Psoas muscle (tissue), 8 donors: ENCODE measurements around the gene ELMO1. TPM values are rescaled to one million over a fixed set of nuclear protein-coding genes. Genes with fewer than 3 reads are reported as not detected.

Experiments
- ATAC-seq, 4 donors: fragments of 200-7000 bp; cut with Tn5 transposase; one replicate each; pipeline ENCODE4 v1.9.1; 2020; ENCODE audit warnings: moderate library complexity in 3 of 4, mild to moderate bottlenecking in 2 of 4
- DNase-seq, 2 donors: peaks; one replicate each; pipeline ENCODE4 v3.0.0-alpha.2; 2020
- H3K27ac ChIP-seq: fragments of 200-600 bp; one replicate; pipeline ENCODE4 v1.8.0; 2022
- H3K27me3 ChIP-seq, 3 donors: fragments of 200-600 bp in 1 of 3; one replicate each; pipeline versions ENCODE4 v1.6.1 to v1.8.0; 2013 to 2022; ENCODE audit warnings: low read length in 2 of 3, mild to moderate bottlenecking in 2 of 3, moderate library complexity in 1 of 3; ENCODE audit not compliant: insufficient read depth in 3 of 3
- H3K36me3 ChIP-seq, 2 donors: fragments of 200-600 bp in 1 of 2; one replicate each; pipeline versions ENCODE4 v1.6.1 to v1.8.0; 2013 to 2022; ENCODE audit warnings: low read depth in 1 of 2, mild to moderate bottlenecking in 1 of 2, moderate library complexity in 1 of 2; ENCODE audit not compliant: insufficient read depth in 1 of 2
- H3K4me1 ChIP-seq: fragments of 200-600 bp; one replicate; pipeline ENCODE4 v1.8.0; 2022
- H3K4me3 ChIP-seq: fragments of 200-600 bp; one replicate; pipeline ENCODE4 v1.8.0; 2022; ENCODE audit warnings: mild to moderate bottlenecking
- H3K9me3 ChIP-seq: fragments of 200-600 bp; one replicate; pipeline ENCODE4 v1.8.0; 2022
- WGBS, 3 donors: extraction: QIAGEN DNeasy Blood & Tissue Kit; methylation state at CpG; one replicate each; pipeline versions ENCODE4 v1.1.6 to v1.1.7; 2013; 5-methylcytosine and 5-hydroxymethylcytosine counted together
- intact Hi-C, 2 donors: fragments of 100-400 bp; cut with DNase I; formaldehyde crosslinking; loops; one replicate each; pipeline versions ENCODE4 v1.11.0 to v1.14.2; 2022
- polyA plus RNA-seq, 3 donors: library from polyadenylated mRNA; stranded (reverse); fragments of 200-250 nt; gene quantifications; one replicate each; pipeline ENCODE4 v1.2.3, GENCODE V29; 2013
- total RNA-seq, 4 donors: library from RNA; stranded (reverse); fragmentation: NEBNext Ultra II Directional in 2 of 4; extraction: Animal tissue kit (Norgen Biotek cat#: 25700) in 2 of 4; gene quantifications; one replicate each; pipeline versions ENCODE4 v1.2.1 to v1.2.4, GENCODE V29; 2021 to 2023
- TF ChIP-seq, protein P1 (sequence below): fragments of 200-600 bp; IDR thresholded peaks from one replicate; pipeline ENCODE4 v1.8.0; 2022; ENCODE audit warnings: antibody characterized with exemption
- donor health status: healthy with polysubstance abuse.
- donor health status: DM: no; HTN: no; CAD: no; lungs with moderate emphysema.
- donor health status: Bipolar disorder and iron deficiency.
- donor health status: healthy.
- donor health status: DM: yes; HTN: yes; CAD: no.
- donor health status: DM: no; HTN: no; CAD: no.
- donor health status: DM: no; HTN: no; CAD: no.
- donor health status: DM: yes; HTN: yes; CAD: no.

ELMO1 gene
- total and polyA plus RNA-seq, 7 donors = 2.8 to 8.1 (median 6.9) TPM

DNA sequence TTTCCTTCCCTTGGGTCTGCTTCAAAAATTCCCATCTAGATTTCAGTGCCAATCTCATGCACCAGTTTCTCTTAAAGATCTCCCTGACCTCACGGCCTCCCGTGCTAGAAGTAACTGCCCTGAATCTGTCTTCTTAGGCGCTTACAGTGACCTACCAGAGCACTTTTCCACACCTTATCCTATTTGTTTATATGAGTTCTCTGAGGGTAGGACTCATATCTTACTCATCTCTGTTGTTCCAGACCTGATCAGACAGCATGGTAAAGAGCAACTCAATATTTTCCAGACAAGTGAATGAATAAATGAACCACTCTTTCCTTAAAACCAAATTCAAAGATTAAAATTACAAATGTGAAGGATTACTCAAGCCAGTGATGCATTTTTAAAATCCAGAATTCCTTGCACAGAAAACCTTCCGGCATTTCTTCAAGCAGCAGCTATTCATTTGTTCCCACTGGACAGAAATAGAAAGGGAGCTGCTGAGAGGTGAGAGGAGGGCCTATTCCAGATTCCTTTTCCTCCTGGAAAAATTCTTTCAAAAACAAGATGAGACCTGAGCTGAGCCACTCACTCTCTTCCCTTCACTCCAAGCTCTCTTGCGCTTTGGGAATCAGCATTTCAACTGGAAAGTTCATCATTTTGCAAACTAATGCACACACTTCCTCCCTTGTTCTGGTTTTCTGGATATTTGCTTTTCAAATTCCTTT lies 94.6 kb downstream of the ELMO1 start:
- Histone ChIP-seq H3K27me3 (no peaks in the 10 kb centered on the region), H3K36me3 (no peaks in the 10 kb centered on the region), H3K9me3 (no peaks in the 10 kb centered on the region), H3K4me3 (no peak overlapping the region), H3K27ac (peak overlapping the region; percentile 58), H3K4me1 (peaks cover 8% of the 10 kb centered on the region)
- DNase-seq = no peak
- ATAC-seq = peak in 1 of 4 donors; percentile 32
- WGBS, 3 donors = 69 to 73% (median 71%) methylated on average over 5 of the region's 5 CpGs
- intact Hi-C loops = loop anchor here in 1 of 2 donors (5.0 kb wide), 1 partner anchor 93 kb away; the partner anchor contains the start of gene ELMO1
- TF ChIP-seq, protein P1, sequence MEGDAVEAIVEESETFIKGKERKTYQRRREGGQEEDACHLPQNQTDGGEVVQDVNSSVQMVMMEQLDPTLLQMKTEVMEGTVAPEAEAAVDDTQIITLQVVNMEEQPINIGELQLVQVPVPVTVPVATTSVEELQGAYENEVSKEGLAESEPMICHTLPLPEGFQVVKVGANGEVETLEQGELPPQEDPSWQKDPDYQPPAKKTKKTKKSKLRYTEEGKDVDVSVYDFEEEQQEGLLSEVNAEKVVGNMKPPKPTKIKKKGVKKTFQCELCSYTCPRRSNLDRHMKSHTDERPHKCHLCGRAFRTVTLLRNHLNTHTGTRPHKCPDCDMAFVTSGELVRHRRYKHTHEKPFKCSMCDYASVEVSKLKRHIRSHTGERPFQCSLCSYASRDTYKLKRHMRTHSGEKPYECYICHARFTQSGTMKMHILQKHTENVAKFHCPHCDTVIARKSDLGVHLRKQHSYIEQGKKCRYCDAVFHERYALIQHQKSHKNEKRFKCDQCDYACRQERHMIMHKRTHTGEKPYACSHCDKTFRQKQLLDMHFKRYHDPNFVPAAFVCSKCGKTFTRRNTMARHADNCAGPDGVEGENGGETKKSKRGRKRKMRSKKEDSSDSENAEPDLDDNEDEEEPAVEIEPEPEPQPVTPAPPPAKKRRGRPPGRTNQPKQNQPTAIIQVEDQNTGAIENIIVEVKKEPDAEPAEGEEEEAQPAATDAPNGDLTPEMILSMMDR = no peak

DNA sequence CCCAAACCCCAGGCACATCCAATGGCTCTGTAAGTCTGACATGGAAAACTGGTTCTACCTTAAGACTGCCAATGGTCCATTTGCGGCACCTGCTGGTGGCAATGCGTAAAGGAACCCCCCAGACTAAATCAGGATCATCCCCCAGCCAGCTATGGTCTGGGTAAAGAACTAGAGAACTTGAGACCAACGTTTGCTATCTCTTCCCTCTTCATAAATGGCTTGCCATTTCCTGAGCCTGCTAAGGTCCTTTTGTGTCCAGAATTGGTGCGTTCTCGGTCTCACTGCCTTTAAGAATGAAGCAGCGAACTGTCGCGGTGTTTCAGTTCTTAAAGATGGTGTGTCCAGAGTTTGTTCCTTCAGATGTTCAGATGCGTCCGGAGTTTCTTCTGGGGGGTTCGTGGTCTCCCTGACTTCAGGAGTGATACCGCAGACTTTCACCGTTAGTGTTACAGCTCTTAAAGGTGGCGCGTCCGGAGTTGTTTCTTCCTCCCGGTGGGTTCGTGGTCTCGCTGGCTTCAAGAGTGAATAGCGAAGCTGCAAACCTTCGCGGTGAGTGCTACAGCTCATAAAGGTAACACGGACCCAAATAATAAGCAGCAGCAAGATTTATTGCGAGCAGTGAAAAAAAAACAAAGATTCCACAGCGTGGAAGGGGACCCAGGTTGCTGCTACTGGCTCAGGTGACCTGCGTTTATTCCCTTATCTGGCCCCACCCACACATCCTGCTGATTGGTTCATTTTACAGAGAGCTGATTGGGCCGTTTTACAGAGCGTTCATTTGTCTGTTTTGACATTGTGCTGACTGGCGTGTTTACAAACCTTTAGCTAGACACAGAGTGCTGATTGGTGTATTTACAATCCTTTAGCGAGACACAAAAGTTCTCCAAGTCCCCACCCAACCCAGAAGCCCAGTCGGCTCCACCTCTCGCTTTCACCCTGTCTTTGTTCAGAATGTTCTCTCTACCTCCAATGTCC lies 95.4 kb downstream of the ELMO1 start:
- intact Hi-C loops = loop anchor here in 1 of 2 donors (5.0 kb wide), 1 partner anchor 94 kb away; the partner anchor contains the start of gene ELMO1
- WGBS, 3 donors = 85 to 90% (median 86%) methylated on average over 32 of the region's 32 CpGs
- peak overlapping the region; percentile 58 for H3K27ac ChIP-seq
- ATAC-seq (peak in 1 of 4 donors; percentile 27), DNase-seq (peak in 1 of 2 donors; percentile 52)
- no peaks in the 10 kb centered on the region for H3K27me3 ChIP-seq
- H3K4me1 ChIP-seq = peaks cover 8% of the 10 kb centered on the region
- TF ChIP-seq, protein P1 = no peak
- no peaks in the 10 kb centered on the region for H3K9me3 ChIP-seq
- no peak overlapping the region for H3K4me3 ChIP-seq
- H3K36me3 ChIP-seq = no peaks in the 10 kb centered on the region

DNA sequence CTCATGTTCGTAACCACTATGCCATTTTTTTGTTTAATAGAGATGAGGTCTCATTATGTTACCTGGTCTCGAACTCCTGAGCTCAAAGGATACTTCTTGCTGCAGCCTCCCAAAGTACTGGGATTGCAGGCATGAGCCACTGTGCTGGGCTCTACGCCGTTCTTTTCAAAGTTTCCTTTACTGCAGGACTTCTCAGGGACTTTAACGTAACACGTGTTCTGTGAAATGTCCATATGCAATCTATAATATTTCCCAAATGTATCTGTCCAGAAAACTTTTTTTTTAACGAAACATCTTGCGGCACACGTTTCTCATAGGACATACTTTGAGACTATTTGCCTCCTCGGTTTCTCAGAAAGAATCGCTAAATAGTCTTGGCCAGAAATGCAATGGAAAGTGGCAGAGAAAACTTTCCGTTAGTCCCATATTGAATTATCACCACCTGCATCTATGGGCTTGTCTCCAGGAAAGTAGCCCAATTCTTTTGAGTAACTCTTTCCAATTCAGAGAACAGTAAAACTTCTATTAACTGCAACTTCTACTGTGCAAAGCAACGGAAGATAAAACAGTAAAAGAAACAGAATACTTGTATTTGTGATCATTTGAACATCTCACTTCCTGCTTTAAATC lies 96.3 kb downstream of the ELMO1 start:
- Histone ChIP-seq H3K36me3 (no peaks in the 10 kb centered on the region), H3K27ac (no peak overlapping the region), H3K4me1 (peaks cover 8% of the 10 kb centered on the region), H3K27me3 (no peaks in the 10 kb centered on the region), H3K4me3 (no peak overlapping the region), H3K9me3 (no peaks in the 10 kb centered on the region)
- intact Hi-C loops = loop anchor here in 1 of 2 donors (5.0 kb wide), 1 partner anchor 95 kb away; the partner anchor contains the start of gene ELMO1
- no peak for DNase-seq
- 66 to 78% (median 71%) methylated on average over 13 of the region's 13 CpGs for WGBS, 3 donors
- ATAC-seq = no peak
- TF ChIP-seq, protein P1 = no peak

DNA sequence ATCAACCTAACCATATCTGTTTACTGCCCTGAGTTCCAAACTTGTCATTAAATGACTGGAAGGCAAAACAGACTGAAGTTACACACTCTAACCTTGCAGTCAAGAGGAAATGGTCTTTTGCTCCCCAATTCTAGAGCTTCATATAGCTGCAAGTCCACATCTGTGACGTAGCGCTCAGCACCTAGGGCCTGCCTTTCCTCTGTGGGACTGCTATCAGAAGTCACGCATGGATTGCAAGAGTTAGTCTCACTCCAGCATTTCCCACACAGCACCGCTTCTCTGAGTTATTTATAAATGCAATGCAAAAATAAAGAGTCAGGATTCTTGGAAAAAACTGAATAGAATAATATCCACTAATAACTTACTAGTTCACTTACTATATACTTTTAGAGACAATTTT lies 96.9 kb downstream of the ELMO1 start:
- no peaks in the 10 kb centered on the region for H3K27me3 ChIP-seq
- peaks cover 8% of the 10 kb centered on the region for H3K4me1 ChIP-seq
- no peaks in the 10 kb centered on the region for H3K9me3 ChIP-seq
- intact Hi-C loops = loop anchor here in 1 of 2 donors (5.0 kb wide), 1 partner anchor 96 kb away; the partner anchor contains the start of gene ELMO1
- H3K36me3 ChIP-seq = no peaks in the 10 kb centered on the region
- H3K4me3 ChIP-seq = no peak overlapping the region
- TF ChIP-seq, protein P1 = no peak
- WGBS, 3 donors = 89 to 97% (median 91%) methylated on average over 4 of the region's 4 CpGs
- no peak for ATAC-seq
- DNase-seq = no peak
- H3K27ac ChIP-seq = no peak overlapping the region
